ENCODE results near the gene SLC41A3.

GRCh38 chr3:126112531-126113237 lies 28.8 kb upstream of the SLC41A3 start:
- TF ChIP-seq CTCF (IDR thresholded peaks at IDR 0.05) = no peak
- no peak for TF ChIP-seq POLR2AphosphoS5 (IDR thresholded peaks at IDR 0.05)

Measured in suprapubic skin (tissue), 3 donors.